ENCODE data around the gene NFYB.
A peak's percentile ranks its signal among the peaks of the same experiment; 100 is the strongest.

DNA sequence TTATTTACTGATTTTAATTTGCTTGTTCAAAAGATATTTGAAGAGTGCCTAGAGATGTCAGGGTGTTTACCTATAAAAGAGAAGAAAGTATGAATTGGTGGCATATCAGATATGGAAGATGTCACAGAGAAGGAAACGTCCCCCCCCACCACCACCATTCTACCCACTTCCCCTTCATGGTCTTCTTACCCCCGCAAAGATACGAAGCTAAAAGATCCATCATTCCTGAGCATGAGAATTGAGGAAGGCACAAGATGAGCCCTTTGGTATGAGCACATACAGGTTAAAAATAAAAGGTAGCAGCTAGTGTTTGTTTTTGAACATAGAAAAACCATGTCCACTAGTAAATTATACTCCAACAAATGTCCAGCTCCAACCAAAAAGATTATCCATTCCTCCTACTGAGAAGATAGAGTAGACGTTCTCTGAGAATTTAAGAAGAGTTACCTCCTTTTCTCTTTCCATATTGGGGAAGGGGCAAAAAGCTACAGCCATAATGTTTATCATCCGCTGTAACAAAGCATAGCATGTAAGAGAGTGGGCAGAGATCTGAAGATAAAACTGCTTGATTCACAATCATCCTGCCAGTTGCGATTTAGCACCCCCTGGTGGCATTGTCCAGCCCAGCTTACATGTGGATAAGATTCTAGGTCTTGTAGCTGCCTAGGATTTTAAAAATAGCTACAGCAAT, 29.1 kb downstream of the NFYB start:
- TF ChIP-seq, protein P1, sequence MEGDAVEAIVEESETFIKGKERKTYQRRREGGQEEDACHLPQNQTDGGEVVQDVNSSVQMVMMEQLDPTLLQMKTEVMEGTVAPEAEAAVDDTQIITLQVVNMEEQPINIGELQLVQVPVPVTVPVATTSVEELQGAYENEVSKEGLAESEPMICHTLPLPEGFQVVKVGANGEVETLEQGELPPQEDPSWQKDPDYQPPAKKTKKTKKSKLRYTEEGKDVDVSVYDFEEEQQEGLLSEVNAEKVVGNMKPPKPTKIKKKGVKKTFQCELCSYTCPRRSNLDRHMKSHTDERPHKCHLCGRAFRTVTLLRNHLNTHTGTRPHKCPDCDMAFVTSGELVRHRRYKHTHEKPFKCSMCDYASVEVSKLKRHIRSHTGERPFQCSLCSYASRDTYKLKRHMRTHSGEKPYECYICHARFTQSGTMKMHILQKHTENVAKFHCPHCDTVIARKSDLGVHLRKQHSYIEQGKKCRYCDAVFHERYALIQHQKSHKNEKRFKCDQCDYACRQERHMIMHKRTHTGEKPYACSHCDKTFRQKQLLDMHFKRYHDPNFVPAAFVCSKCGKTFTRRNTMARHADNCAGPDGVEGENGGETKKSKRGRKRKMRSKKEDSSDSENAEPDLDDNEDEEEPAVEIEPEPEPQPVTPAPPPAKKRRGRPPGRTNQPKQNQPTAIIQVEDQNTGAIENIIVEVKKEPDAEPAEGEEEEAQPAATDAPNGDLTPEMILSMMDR (IDR thresholded peaks at IDR 0.05) = peak; percentile 73 to 80 (median 79)
- TF ChIP-seq POLR2A (IDR thresholded peaks at IDR 0.05) = no peak
- TF ChIP-seq POLR2AphosphoS5 (IDR thresholded peaks at IDR 0.05) = peak; percentile 38
